MM.1S (cell line): ENCODE measurements around the gene EN2.

Experiments
- EZH2phosphoT487 ChIP-seq: fragments of 300-600 bp; sonication (generic); IDR thresholded peaks from 2 replicates; pipeline ENCODE4 v1.6.1; 2018; ENCODE audit warnings: antibody characterized with exemption, low read length
- TF ChIP-seq, protein P1 (sequence below): fragments of 300-600 bp; sonication (generic); IDR thresholded peaks from 2 replicates; pipeline ENCODE4 v1.5.1; 2016; ENCODE audit warnings: antibody characterized with exemption, low read length, mixed read lengths

DNA sequence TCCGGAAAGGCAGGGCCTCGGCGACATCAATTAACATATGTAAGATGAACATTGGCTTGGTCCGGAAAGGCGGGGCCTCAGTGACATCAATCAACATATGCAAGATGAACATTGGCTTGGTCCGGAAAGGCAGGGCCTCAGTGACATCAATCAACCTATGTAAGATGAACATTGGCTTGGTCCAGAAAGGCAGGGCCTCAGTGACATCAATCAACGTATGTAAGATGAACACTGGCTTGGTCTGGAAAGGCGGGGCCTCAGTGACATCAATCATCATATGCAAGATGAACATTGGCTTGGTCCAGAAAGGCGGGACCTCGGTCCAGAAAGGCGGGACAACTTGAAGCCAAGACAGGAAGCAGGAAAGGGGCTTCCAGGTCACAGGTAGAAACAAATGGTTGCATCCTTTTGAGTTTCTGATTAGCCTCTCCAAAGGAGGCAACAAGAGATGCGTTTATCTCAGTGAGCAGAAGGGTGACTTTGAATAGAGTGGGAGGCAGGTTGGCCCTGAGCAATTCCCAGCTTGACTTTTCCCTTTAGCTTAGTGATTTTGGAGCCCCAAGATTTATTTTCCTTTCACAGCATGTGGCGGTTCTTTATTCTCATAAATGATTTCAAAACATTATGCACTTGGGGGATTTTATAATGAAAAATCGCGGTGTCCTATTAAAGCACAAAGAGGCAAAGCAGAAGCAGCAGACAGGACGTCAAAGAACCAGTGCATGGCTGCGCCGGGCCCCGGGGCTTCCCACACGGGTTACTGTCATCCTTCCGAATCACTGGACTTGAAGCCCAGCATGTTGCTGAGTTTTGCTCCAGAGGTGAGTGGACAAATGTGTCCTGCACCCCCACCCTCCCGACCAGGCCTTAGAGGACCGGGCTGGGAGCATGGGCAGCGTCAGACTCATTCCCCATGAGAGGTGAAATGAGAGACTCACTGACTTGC, 43.1 kb upstream of the EN2 start:
- TF ChIP-seq, protein P1, sequence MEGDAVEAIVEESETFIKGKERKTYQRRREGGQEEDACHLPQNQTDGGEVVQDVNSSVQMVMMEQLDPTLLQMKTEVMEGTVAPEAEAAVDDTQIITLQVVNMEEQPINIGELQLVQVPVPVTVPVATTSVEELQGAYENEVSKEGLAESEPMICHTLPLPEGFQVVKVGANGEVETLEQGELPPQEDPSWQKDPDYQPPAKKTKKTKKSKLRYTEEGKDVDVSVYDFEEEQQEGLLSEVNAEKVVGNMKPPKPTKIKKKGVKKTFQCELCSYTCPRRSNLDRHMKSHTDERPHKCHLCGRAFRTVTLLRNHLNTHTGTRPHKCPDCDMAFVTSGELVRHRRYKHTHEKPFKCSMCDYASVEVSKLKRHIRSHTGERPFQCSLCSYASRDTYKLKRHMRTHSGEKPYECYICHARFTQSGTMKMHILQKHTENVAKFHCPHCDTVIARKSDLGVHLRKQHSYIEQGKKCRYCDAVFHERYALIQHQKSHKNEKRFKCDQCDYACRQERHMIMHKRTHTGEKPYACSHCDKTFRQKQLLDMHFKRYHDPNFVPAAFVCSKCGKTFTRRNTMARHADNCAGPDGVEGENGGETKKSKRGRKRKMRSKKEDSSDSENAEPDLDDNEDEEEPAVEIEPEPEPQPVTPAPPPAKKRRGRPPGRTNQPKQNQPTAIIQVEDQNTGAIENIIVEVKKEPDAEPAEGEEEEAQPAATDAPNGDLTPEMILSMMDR = no peak
- TF ChIP-seq EZH2phosphoT487 = no peak
